ENCODE results near the gene IRF6.

IRF6 gene

GRCh38 chr1:209791920-209792319, 14.0 kb downstream of the IRF6 start:
- H3K4me3 ChIP-seq (ENCODE audit: low read depth, low read length): no peak overlapping the region
- no peak for DNase-seq (ENCODE audit: low read depth)
- TF ChIP-seq, protein P1, sequence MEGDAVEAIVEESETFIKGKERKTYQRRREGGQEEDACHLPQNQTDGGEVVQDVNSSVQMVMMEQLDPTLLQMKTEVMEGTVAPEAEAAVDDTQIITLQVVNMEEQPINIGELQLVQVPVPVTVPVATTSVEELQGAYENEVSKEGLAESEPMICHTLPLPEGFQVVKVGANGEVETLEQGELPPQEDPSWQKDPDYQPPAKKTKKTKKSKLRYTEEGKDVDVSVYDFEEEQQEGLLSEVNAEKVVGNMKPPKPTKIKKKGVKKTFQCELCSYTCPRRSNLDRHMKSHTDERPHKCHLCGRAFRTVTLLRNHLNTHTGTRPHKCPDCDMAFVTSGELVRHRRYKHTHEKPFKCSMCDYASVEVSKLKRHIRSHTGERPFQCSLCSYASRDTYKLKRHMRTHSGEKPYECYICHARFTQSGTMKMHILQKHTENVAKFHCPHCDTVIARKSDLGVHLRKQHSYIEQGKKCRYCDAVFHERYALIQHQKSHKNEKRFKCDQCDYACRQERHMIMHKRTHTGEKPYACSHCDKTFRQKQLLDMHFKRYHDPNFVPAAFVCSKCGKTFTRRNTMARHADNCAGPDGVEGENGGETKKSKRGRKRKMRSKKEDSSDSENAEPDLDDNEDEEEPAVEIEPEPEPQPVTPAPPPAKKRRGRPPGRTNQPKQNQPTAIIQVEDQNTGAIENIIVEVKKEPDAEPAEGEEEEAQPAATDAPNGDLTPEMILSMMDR (IDR thresholded peaks at IDR 0.05; ENCODE audit: control insufficient read depth, extremely low read depth, insufficient read depth): no peak

- DNase-seq (ENCODE audit: low read depth): no peak
- H3K4me3 ChIP-seq (ENCODE audit: low read depth, low read length): no peak overlapping the region
- TF ChIP-seq, protein P1 (IDR thresholded peaks at IDR 0.05; ENCODE audit: control insufficient read depth, extremely low read depth, insufficient read depth): no peak
Measured at GRCh38 chr1:209790286-209791193, 15.4 kb downstream of the IRF6 start.

DNA sequence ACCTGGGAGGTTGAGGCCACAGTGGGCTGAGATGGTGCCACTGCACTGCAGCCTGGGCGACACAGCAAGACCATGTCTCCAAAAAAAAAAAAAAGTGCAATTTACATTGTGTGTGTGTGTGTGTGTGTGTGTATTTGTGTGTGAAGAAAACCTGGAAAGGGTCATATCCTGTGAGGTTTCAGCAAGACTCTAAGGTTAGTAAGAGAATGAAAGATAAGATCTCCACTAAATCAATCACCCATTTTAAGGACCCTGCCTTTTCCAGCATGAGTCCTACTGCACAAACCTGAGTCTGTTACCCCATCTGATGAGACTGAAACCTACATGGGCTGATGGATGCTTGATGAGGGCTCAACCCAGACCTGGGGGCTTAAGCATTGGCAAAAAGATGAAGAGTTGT, 16.7 kb downstream of the IRF6 start:
- H3K4me3 ChIP-seq (ENCODE audit: low read depth, low read length): no peak overlapping the region
- DNase-seq (ENCODE audit: low read depth): no peak
- TF ChIP-seq, protein P1 (IDR thresholded peaks at IDR 0.05; ENCODE audit: control insufficient read depth, extremely low read depth, insufficient read depth): no peak

DNA sequence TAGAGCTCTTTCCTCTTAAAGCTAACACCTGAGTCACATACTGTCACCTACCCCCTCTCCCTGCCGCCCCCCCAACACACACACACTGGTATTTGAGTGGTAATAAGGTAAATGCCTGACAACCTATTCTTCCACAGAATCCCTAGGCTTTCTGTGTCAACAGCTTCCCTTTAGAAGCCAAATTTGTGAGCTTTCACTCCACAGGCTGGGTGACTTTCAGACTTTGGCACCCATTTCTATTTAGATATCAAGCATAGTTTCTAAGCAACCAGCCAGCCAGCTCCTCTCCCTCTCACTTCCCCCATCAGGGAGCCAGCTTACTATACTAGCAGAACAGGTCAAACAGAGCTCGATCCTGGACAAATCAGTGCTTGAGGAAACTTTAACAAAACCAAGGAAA, 18.4 kb downstream of the IRF6 start:
- peak; percentile 96 for DNase-seq (ENCODE audit: low read depth)
- H3K4me3 ChIP-seq (ENCODE audit: low read depth, low read length): peak overlapping the region; percentile 33
- TF ChIP-seq, protein P1 (IDR thresholded peaks at IDR 0.05; ENCODE audit: control insufficient read depth, extremely low read depth, insufficient read depth): no peak

- TF ChIP-seq, protein P1 (IDR thresholded peaks at IDR 0.05; ENCODE audit: control insufficient read depth, extremely low read depth, insufficient read depth): no peak
- no peak overlapping the region for H3K4me3 ChIP-seq (ENCODE audit: low read depth, low read length)
- DNase-seq (ENCODE audit: low read depth): no peak
Measured at GRCh38 chr1:209786146-209786545, 19.8 kb downstream of the IRF6 start.

DNA sequence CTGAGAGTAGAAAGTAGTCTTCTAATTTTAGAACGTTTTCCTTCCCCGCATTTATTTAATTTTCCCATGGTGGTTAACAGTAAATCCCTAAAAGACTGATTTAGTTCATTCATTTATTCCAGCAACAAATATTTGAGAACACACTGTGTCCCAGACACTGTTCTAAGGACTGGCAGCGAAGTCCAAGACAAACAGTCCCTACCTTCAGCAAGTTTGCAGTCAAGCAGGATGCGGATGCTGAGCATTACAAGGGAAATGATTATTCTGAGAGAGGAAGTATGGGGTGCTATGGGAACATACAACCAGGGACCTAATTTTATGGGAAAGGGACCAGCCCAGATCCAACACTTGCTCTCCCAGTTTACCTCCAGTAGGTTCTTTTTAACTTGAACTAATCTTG, 20.4 kb downstream of the IRF6 start:
- no peak overlapping the region for H3K4me3 ChIP-seq (ENCODE audit: low read depth, low read length)
- DNase-seq (ENCODE audit: low read depth): no peak
- TF ChIP-seq, protein P1 (IDR thresholded peaks at IDR 0.05; ENCODE audit: control insufficient read depth, extremely low read depth, insufficient read depth): no peak

All from LNCaP clone FGC (cell line).